ENCODE data around the gene ARAP3. TPM values are rescaled to one million over a fixed set of nuclear protein-coding genes. Genes with fewer than 3 reads are reported as not detected.
A peak's percentile ranks its signal among the peaks of the same experiment; 100 is the strongest.

The ARAP3 gene
- total RNA-seq (2021; ENCODE audit: unreplicated experiment) (15.1 TPM), Bru-seq, nascent RNA (percentile 54 among the genes with signal in this experiment), BruChase-seq, experiment 1, labeled RNA remaining after a 6-hour chase (percentile 66 among the genes with signal in this experiment), BruChase-seq, experiment 2, labeled RNA remaining after a 2-hour chase (percentile 66 among the genes with signal in this experiment)
- 10.4 and 10.6 TPM in 2 replicates for polyA plus RNA-seq (2012)
- long read RNA-seq, partial matches to known transcripts: 9 of 19 reads
- long read RNA-seq, other reads (novel, unspliced or antisense): 10 of 19 reads

DNA sequence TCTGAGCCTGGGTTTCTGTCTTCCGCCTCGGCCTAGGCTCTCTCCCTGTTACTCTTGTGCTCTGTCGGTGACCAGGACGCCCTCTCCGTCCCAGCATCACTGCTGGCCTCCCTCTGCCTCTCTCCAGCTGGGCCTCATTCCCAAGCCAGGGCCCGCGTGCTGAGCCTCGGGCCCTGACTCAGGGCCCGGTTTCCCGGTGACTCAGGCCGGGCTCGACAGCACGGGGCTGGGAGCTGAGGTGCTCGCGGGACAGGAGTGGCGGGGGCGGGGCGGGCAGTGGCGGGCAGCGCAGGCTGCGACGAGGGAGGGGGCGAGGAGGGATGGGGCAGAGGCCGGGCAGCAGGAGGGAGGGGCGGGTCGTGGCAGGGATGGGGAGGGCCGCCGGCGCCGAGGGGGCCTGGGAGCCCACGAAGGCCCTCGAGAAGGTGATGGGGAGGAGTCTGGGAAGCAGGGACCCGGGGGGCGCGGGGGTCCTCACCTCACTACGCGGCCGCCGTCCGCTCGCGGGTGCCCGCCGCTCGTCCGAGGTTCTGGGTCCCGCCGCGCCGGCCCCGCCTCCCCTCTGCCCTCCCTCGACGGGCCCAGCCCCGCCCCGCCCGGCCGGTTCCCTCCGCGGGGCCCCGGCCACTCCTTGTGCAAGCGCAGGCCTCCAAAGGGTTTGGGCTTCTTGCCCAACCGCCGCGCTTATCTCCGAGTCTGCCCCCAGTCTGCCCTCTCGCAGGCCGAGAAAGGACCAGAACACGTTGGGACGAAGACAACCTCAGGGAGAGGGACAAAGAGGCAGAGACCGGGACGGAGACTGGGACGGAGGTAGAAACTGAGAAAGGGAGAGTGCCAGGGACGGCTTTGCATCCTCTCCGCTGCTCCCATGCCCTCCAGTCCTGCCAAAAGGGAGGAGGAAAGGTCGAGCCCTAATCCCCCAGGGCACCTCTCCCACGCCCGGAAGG, at the start of gene ARAP3:
Gene ARAP3 (minus strand): TSS at position 536 of the 947 bp plus-strand sequence. CDS start 1,744 bp downstream, outside the sequence.
- Histone ChIP-seq H3K4me3 (replicated peaks in 1 of 2; ENCODE audit: low read depth in 1 of 2, low read length in 2 of 2) (peak within 1 kb of the TSS; percentile 56 to 61), H3K27ac (ENCODE audit: low read depth, low read length) (peak within 1 kb of the TSS; percentile 66), H3K4me1 (ENCODE audit: control insufficient read depth in 1 of 2, insufficient read depth in 2 of 2, low read length in 2 of 2) (peaks cover 18 to 30% of the 10 kb centered on the region in 2 experiments), H3K36me3 (ENCODE audit: control insufficient read depth in 1 of 2, insufficient read depth in 2 of 2, low read length in 2 of 2) (no peaks in the 10 kb centered on the region), H3K4me2 (ENCODE audit: low read length) (peak within 1 kb of the TSS; percentile 85), H3K9ac (ENCODE audit: low read length) (peak within 1 kb of the TSS; percentile 66), H3K27me3 (ENCODE audit: insufficient read depth, low read length) (no peaks in the 10 kb centered on the region), H2AFZ (ENCODE audit: low read depth, low read length, poor library complexity, severe bottlenecking) (no peak within 1 kb of the TSS), H3K9me3 (ENCODE audit: control insufficient read depth in 1 of 2, insufficient read depth in 1 of 2, low read depth in 1 of 2, low read length in 2 of 2) (no peaks in the 10 kb centered on the region), H4K20me1 (ENCODE audit: insufficient read depth) (no peaks in the 10 kb centered on the region), H3K79me2 (ENCODE audit: insufficient read depth, low read length) (no peaks in the 10 kb centered on the region; the same call in 1 of the 2 replicates), H3K9me2 (ENCODE audit: insufficient read depth) (no peaks in the 10 kb centered on the region)
- ATAC-seq (peak; percentile 86), DNase-seq (ENCODE audit: low read depth, low spot score) (peak; percentile 40)
- RAD21 ChIA-PET (ENCODE audit: low non-redundant PET in 1 of 2, low total read pairs in 2 of 2, uncharacterized antibody in 2 of 2, unreplicated experiment in 2 of 2): interaction anchor here in 1 of 2 experiments (0.6 kb wide), 1 partner anchor 90 kb away, joined by 3 read pairs; no protein-coding TSS in a partner anchor
- intact Hi-C loops (cut with micrococcal nuclease): no loop called here
- POLR2A ChIA-PET: interaction anchor here (0.6 to 2.0 kb wide), 4 partner anchors 10 to 1744 kb away, joined by 3 to 10 read pairs (median 7); partner anchors contain the start of genes PCDH1 and RELL2
- CTCF ChIA-PET: interaction anchor here (0.7 to 1.4 kb wide), 4 partner anchors 10 to 161 kb away, joined by 4 to 6 read pairs (median 5); no protein-coding TSS in a partner anchor
- BruUV-seq (replicated peaks): no TSS peak
- peak; percentile 55 for TF ChIP-seq POLR2AphosphoS5 (IDR thresholded peaks at IDR 0.05; ENCODE audit: low read depth, low read length)
- no peak; the same call in 1 of the 2 replicates for TF ChIP-seq SP1 (IDR thresholded peaks at IDR 0.05; ENCODE audit: low read depth)
- no peak for TF ChIP-seq ZNF274 (IDR thresholded peaks at IDR 0.05; ENCODE audit: low read depth, low read length)
- no peak for TF ChIP-seq EZH2 (IDR thresholded peaks at IDR 0.05)
- TF ChIP-seq CBX3 (IDR thresholded peaks at IDR 0.05; ENCODE audit: low read depth): no peak
- no peak for TF ChIP-seq CTCF (IDR thresholded peaks at IDR 0.05 in 2 of 3, conservative IDR thresholded peaks at IDR 0.05 in 1 of 3; ENCODE audit: borderline replicate concordance in 1 of 3, insufficient read depth in 1 of 3, low read depth in 2 of 3, low read length in 2 of 3)
- no peak for TF ChIP-seq JUND (IDR thresholded peaks at IDR 0.05)
- TF ChIP-seq, protein P1, sequence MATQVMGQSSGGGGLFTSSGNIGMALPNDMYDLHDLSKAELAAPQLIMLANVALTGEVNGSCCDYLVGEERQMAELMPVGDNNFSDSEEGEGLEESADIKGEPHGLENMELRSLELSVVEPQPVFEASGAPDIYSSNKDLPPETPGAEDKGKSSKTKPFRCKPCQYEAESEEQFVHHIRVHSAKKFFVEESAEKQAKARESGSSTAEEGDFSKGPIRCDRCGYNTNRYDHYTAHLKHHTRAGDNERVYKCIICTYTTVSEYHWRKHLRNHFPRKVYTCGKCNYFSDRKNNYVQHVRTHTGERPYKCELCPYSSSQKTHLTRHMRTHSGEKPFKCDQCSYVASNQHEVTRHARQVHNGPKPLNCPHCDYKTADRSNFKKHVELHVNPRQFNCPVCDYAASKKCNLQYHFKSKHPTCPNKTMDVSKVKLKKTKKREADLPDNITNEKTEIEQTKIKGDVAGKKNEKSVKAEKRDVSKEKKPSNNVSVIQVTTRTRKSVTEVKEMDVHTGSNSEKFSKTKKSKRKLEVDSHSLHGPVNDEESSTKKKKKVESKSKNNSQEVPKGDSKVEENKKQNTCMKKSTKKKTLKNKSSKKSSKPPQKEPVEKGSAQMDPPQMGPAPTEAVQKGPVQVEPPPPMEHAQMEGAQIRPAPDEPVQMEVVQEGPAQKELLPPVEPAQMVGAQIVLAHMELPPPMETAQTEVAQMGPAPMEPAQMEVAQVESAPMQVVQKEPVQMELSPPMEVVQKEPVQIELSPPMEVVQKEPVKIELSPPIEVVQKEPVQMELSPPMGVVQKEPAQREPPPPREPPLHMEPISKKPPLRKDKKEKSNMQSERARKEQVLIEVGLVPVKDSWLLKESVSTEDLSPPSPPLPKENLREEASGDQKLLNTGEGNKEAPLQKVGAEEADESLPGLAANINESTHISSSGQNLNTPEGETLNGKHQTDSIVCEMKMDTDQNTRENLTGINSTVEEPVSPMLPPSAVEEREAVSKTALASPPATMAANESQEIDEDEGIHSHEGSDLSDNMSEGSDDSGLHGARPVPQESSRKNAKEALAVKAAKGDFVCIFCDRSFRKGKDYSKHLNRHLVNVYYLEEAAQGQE (IDR thresholded peaks at IDR 0.05; ENCODE audit: low read depth): no peak
- TF ChIP-seq, protein P2, sequence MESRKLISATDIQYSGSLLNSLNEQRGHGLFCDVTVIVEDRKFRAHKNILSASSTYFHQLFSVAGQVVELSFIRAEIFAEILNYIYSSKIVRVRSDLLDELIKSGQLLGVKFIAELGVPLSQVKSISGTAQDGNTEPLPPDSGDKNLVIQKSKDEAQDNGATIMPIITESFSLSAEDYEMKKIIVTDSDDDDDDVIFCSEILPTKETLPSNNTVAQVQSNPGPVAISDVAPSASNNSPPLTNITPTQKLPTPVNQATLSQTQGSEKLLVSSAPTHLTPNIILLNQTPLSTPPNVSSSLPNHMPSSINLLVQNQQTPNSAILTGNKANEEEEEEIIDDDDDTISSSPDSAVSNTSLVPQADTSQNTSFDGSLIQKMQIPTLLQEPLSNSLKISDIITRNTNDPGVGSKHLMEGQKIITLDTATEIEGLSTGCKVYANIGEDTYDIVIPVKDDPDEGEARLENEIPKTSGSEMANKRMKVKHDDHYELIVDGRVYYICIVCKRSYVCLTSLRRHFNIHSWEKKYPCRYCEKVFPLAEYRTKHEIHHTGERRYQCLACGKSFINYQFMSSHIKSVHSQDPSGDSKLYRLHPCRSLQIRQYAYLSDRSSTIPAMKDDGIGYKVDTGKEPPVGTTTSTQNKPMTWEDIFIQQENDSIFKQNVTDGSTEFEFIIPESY (IDR thresholded peaks at IDR 0.05; ENCODE audit: extremely low read depth, insufficient replicate concordance, low read length): no peak
- no peak for TF ChIP-seq EZH2phosphoT487 (IDR thresholded peaks at IDR 0.05; ENCODE audit: borderline replicate concordance)
- TF ChIP-seq TCF7L2 (IDR thresholded peaks at IDR 0.05; ENCODE audit: borderline replicate concordance, extremely low read depth, insufficient read depth, insufficient read length): peak; percentile 21
- TF ChIP-seq ATF3 (IDR thresholded peaks at IDR 0.05): no peak
- no peak for TF ChIP-seq POLR2A (IDR thresholded peaks at IDR 0.05; ENCODE audit: borderline replicate concordance, extremely low read depth, insufficient read depth, insufficient read length)
- TF ChIP-seq FOSL1 (IDR thresholded peaks at IDR 0.05; ENCODE audit: low read depth): no peak; the same call in 1 of the 2 replicates
- TF ChIP-seq CEBPB (IDR thresholded peaks at IDR 0.05; ENCODE audit: low read depth): no peak; the same call in 1 of the 2 replicates
- peak; percentile 74 for TF ChIP-seq EGR1 (IDR thresholded peaks at IDR 0.05; ENCODE audit: low read depth)
